GM12878 (cell line): Measurements from ENCODE around the gene SERTAD1. TPM values are rescaled to one million over a fixed set of nuclear protein-coding genes. Genes with fewer than 3 reads are reported as not detected.
A peak's percentile ranks its signal among the peaks of the same experiment; 100 is the strongest.

ENCODE experiments used
- CTCF ChIP-seq, 3 experiments: IDR thresholded peaks in 2 of 3; conservative IDR thresholded peaks in 1 of 3; 2 replicates each; pipeline ENCODE4 v1.5.1; 2011; ENCODE audit warnings: low read depth in 3 of 3, low read length in 3 of 3, mild to moderate bottlenecking in 3 of 3, control low read depth in 2 of 3, moderate library complexity in 2 of 3, inconsistent platforms in 1 of 3, mixed read lengths in 1 of 3; ENCODE audit not compliant: control insufficient read depth in 2 of 3, insufficient read depth in 1 of 3; ENCODE audit errors: extremely low read depth in 1 of 3
- EGR1 ChIP-seq, 2 experiments: IDR thresholded peaks; 1 replicate in 1 of 2; 2 replicates in 1 of 2; pipeline ENCODE4 v1.6.1; 2011 to 2012; ENCODE audit warnings: low read depth in 2 of 2, low read length in 2 of 2, borderline replicate concordance in 1 of 2, mild to moderate bottlenecking in 1 of 2, moderate library complexity in 1 of 2
- HCFC1 ChIP-seq: fragments of 150-350 bp; IDR thresholded peaks from 2 replicates; pipeline ENCODE4 v1.6.1; 2014; ENCODE audit warnings: low read length
- HDGF ChIP-seq: fragments of 450-650 bp; IDR thresholded peaks from 2 replicates; pipeline ENCODE4 v1.6.1; 2016; ENCODE audit warnings: antibody characterized with exemption
- MXI1 ChIP-seq: fragments of 150-350 bp; IDR thresholded peaks from 2 replicates; pipeline ENCODE4 v1.6.1; 2011; ENCODE audit warnings: low read depth, mild to moderate bottlenecking, inconsistent platforms, low read length, improper control_type of control experiment
- NFYA ChIP-seq: IDR thresholded peaks from 2 replicates; pipeline ENCODE4 v1.6.1; 2011; ENCODE audit warnings: low read depth, mild to moderate bottlenecking, low read length, improper control_type of control experiment, borderline replicate concordance
- PAX5 ChIP-seq: IDR thresholded peaks from 2 replicates; pipeline ENCODE4 v1.6.1; 2011; ENCODE audit warnings: low read depth, low read length, borderline replicate concordance
- RUNX3 ChIP-seq: IDR thresholded peaks from 2 replicates; pipeline ENCODE4 v1.6.1; 2012; ENCODE audit warnings: low read length, inconsistent platforms
- STAT3 ChIP-seq: IDR thresholded peaks from 2 replicates; pipeline ENCODE4 v1.6.1; 2011; ENCODE audit warnings: low read depth, low read length, improper control_type of control experiment
- SUPT20H ChIP-seq: IDR thresholded peaks from 2 replicates; pipeline ENCODE4 v1.6.1; 2011; ENCODE audit warnings: low read depth, mild to moderate bottlenecking, low read length, moderate library complexity, borderline replicate concordance; ENCODE audit not compliant: control insufficient read depth
- TARDBP ChIP-seq: IDR thresholded peaks from 2 replicates; pipeline ENCODE4 v1.6.1; 2016; ENCODE audit warnings: borderline replicate concordance
- TCF12 ChIP-seq: IDR thresholded peaks from 2 replicates; pipeline ENCODE4 v1.6.1; 2011; ENCODE audit warnings: low read depth, mild to moderate bottlenecking, low read length
- YBX1 ChIP-seq: fragments of 450-650 bp; IDR thresholded peaks from 2 replicates; pipeline ENCODE4 v1.6.1; 2016; ENCODE audit warnings: antibody characterized with exemption
- ZNF592 ChIP-seq: fragments of 450-650 bp; IDR thresholded peaks from 2 replicates; pipeline ENCODE4 v1.6.1; 2017; ENCODE audit warnings: mild to moderate bottlenecking, moderate library complexity
- polyA plus RNA-seq, 11 experiments: library from polyadenylated mRNA; depleted of rRNA in 4 of 11; unstranded in 6 of 11; stranded (reverse) in 5 of 11; fragments of >200 nt; fragmentation: Nextera tagmentation in 4 of 11; fragmentation: Illumina TruSeq in 1 of 11; extraction: Ambion mirVana in 4 of 11; extraction: Trizol in 1 of 11; gene quantifications; 1 replicate in 1 of 11; 2 replicates in 10 of 11; pipeline versions ENCODE4 v1.2.1 to v1.2.3, GENCODE V29; 2011 to 2016; ENCODE audit warnings: inconsistent platforms in 2 of 11, missing spikeins in 2 of 11, low read depth in 1 of 11
- total RNA-seq, 4 experiments: library from RNA; depleted of rRNA in 3 of 4; stranded (reverse); fragments of >200 nt in 3 of 4; fragmentation: Illumina TruSeq in 1 of 4; extraction: Trizol in 1 of 4; gene quantifications; 2 replicates each; pipeline versions ENCODE4 v1.2.1 to v1.2.3, GENCODE V29; 2013 to 2021
- TF ChIP-seq, protein P1 (sequence below): fragments of 450-650 bp; IDR thresholded peaks from 2 replicates; pipeline ENCODE4 v1.6.1; 2016; ENCODE audit warnings: mild to moderate bottlenecking
- TF ChIP-seq, protein P2 (sequence below): fragments of 450-650 bp; formaldehyde crosslinking; IDR thresholded peaks from 2 replicates; pipeline ENCODE4 v1.5.0; 2022; ENCODE audit warnings: mild to moderate bottlenecking, missing genetic modification characterization
- TF ChIP-seq, protein P3 (sequence below): IDR thresholded peaks from 2 replicates; pipeline ENCODE4 v1.6.1; 2012; ENCODE audit warnings: low read depth, low read length, improper control_type of control experiment

SERTAD1 gene
- total and polyA plus RNA-seq, 10 of the 15 experiments (the other 5 are each of a cell fraction or from before 2014, with no cell fraction given), result 0.23 to 14.2 (median 8.0) TPM

DNA sequence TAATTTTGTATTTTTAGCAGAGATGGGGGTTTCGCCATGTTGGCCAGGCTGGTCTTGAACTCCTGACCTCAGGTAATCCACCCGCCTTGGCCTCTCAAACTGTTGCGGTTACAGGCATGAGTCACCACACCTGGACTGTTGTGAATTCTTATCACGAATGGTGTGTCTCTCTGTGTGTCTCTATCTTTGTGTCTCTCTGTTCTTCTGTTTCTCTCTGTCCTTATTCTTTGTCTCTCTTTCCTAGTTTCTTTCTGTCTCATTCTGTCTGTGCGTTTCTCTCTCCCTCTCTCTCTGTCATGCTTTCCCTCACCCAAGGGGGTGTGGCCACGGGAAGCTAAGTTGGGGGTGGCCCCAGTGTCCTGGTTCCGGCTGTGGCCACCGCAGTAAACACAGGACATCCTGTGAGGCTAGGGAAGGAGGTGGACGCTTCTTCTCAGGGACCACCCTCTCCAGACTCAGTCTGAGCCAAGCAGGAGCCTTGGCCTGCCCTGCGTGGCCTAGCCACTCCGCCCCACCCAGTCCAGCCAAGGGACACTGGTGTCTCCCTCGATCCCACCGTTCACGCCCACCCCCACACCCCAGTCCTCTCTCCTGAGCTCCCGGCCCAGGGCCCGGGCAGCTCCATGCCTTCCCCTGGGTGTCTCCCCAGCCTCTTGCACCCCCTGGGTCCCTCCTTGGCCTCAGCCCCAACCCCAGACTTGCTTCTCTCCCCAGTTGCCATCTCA lies 8.7 kb downstream of the SERTAD1 start (continued):
- TF ChIP-seq, protein P1, sequence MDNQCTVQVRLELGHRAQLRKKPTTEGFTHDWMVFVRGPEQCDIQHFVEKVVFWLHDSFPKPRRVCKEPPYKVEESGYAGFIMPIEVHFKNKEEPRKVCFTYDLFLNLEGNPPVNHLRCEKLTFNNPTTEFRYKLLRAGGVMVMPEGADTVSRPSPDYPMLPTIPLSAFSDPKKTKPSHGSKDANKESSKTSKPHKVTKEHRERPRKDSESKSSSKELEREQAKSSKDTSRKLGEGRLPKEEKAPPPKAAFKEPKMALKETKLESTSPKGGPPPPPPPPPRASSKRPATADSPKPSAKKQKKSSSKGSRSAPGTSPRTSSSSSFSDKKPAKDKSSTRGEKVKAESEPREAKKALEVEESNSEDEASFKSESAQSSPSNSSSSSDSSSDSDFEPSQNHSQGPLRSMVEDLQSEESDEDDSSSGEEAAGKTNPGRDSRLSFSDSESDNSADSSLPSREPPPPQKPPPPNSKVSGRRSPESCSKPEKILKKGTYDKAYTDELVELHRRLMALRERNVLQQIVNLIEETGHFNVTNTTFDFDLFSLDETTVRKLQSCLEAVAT, result peak; percentile 61; the same call in 1 of the 2 replicates
- TF ChIP-seq HDGF (peak; percentile 75; the same call in 1 of the 2 replicates), EGR1 (IDR thresholded peaks at IDR 0.05; ENCODE audit: borderline replicate concordance in 1 of 2, low read depth in 2 of 2, low read length in 2 of 2) (no peak), STAT3 (no peak), RUNX3 (peak; percentile 96), NFYA (no peak), YBX1 (no peak), PAX5 (0 out of 2 replicates have a peak, but pooled peaks have one; percentile 31), SUPT20H (no peak), TARDBP (no peak), TCF12 (peak; percentile 93), ZNF592 (no peak), HCFC1 (no peak), CTCF (IDR thresholded peaks at IDR 0.05 in 2 of 3, conservative IDR thresholded peaks at IDR 0.05 in 1 of 3; ENCODE audit: control insufficient read depth in 2 of 3, extremely low read depth in 1 of 3, insufficient read depth in 1 of 3, low read depth in 3 of 3, low read length in 3 of 3) (no peak), MXI1 (no peak)
- TF ChIP-seq, protein P2, sequence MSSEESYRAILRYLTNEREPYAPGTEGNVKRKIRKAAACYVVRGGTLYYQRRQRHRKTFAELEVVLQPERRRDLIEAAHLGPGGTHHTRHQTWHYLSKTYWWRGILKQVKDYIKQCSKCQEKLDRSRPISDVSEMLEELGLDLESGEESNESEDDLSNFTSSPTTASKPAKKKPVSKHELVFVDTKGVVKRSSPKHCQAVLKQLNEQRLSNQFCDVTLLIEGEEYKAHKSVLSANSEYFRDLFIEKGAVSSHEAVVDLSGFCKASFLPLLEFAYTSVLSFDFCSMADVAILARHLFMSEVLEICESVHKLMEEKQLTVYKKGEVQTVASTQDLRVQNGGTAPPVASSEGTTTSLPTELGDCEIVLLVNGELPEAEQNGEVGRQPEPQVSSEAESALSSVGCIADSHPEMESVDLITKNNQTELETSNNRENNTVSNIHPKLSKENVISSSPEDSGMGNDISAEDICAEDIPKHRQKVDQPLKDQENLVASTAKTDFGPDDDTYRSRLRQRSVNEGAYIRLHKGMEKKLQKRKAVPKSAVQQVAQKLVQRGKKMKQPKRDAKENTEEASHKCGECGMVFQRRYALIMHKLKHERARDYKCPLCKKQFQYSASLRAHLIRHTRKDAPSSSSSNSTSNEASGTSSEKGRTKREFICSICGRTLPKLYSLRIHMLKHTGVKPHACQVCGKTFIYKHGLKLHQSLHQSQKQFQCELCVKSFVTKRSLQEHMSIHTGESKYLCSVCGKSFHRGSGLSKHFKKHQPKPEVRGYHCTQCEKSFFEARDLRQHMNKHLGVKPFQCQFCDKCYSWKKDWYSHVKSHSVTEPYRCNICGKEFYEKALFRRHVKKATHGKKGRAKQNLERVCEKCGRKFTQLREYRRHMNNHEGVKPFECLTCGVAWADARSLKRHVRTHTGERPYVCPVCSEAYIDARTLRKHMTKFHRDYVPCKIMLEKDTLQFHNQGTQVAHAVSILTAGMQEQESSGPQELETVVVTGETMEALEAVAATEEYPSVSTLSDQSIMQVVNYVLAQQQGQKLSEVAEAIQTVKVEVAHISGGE (CRISPR knock-in tag), result no peak
- TF ChIP-seq, protein P3, sequence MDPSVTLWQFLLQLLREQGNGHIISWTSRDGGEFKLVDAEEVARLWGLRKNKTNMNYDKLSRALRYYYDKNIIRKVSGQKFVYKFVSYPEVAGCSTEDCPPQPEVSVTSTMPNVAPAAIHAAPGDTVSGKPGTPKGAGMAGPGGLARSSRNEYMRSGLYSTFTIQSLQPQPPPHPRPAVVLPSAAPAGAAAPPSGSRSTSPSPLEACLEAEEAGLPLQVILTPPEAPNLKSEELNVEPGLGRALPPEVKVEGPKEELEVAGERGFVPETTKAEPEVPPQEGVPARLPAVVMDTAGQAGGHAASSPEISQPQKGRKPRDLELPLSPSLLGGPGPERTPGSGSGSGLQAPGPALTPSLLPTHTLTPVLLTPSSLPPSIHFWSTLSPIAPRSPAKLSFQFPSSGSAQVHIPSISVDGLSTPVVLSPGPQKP, result no peak
